NCI-H2196 (cell line): ENCODE results near the gene ZNF501.

ENCODE experiments used
- DNase-seq: peaks from one replicate; lab custom pipeline; 2025; ENCODE audit not compliant: unreplicated experiment; lab: John Stamatoyannopoulos, UW

ZNF501 gene

DNA sequence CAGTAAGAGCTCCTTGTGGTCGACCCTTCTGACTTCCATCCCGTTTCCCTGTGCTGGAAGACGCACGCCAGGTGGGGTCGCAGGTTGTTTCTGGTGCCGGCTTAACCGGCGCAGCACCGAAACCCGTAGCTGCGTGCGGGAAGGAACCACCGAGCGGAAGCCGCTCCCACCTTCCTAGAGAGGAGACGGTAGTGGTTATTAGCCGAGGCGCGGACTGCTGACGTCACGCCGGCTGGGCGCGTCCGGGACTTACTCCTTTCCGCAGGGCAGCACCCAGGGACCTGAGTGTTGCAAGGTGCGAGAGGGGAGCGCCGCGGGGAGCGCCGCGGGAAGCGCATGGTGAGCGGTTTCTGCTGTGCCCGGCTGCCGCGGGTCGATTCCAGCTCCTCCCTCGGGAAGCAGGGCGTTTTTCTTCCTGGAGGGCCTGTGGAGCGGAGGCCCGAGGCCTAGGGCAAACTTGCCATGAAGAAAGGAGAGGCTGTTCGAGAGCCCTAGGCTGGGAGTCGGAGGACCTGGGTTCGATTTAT lies at the start of gene ZNF501:
ZNF501 (plus strand) TSS at position 252 of the 527 bp plus-strand sequence. CDS start 4,787 bp downstream, outside the sequence.
- peak; percentile 78 for DNase-seq

DNA sequence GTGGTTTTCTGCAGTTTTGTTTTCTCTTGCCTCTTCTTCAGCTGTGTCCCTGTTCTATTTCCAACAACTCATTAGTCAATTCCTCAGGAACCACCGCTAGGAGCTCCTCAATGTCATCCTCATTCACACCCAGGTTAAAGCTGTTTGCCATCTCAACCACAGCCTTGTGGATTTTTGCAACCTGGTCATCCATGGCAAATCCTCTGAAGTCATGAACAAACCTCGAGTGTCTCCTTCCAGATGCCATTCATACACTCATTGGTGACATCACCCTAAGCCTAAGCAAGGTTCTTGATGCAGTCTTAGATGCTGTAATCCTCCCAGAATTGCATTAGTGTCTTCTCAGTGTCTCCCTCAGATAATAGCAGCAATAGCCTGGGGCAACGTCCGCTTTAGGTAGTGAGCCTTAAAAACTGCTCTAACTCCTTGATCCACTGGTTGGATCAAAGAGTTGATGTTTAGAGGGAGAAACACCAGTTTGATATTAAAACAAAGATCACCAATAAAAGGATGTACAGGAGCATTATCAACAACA lies 48.4 kb upstream of the ZNF501 start:
- no peak for DNase-seq

DNA sequence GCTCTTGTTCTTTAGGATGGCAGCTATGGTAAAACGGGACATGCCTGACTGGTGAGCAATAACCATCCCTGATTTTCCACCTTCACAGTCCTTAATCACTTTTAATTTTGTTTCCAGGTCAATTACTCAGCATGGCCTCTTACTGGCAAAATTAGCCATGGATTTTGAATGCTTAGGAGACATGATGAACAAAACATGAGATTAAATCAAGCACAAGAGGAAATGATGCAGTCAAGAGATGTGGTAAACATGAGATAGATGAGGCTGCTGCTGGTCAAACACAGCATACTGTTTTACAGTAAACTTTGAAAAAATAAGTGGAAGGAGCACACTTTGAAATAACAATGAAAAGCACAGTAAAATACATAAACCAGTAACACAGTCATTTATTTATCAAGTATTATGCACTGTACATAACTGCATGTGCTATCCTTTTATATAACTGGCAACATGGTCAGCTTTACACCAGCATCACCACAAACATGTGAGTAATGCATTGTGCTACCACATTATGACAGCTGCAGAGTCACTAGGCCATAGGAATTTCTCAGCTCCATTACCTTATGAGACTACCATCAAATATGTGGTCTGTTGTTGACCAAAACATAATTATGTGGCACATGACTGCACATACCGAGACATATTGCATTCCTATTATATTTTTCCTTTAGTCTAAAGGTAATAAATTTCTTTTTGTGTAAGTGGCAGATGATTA lies 47.1 kb upstream of the ZNF501 start:
- no peak for DNase-seq

DNA sequence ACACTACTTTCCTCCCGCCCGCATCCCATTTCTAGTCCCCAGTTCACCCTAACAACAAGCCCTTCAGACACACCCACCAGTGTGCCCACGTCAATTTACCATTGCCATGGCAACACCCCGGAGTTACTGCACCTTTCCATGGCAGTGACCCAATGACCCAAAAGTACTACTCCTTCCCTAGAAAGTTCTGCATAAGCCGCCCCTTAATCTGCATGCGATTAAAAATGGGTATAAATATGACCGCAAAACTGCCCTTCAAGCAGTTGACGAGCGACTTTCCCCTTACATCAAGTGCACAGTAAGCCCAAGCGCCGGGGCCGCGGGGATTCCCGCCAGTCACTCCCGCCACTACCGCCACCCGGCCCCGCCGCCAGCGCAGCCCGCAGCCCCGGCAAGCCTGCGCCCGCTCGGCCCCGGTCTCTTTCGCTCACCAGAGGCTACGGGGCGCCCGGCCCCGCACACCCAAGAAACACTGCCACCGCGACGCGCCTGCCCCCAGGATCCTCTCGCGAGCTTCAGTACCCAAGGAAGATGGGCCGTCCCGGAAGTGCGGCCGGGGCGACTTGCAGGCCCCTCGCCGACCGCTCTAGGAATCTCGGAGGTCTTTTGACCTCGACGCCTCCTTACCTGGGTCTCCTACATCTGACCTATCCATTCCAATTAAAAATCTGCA lies 44.2 kb upstream of the ZNF501 start:
- DNase-seq: no peak

DNA sequence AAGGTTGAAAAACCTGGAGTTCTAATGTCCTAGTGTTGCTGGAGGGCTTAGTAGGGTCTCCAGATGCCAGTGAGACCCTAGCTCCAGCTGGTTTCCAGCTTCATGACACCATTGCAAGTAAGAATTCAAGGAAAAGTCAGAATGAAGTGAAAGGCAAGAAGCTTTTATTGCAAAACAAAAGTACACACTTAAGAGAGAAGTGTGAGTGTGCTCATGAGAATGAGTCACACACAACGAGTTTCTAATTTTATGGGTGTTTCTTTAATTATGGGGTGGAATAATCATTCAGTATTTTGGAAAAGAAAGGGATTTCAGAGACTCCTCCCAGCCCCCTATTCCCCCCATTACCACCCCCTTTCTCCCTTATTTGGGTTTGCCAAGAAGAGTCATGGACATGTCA lies 41.5 kb upstream of the ZNF501 start:
- no peak for DNase-seq

DNA sequence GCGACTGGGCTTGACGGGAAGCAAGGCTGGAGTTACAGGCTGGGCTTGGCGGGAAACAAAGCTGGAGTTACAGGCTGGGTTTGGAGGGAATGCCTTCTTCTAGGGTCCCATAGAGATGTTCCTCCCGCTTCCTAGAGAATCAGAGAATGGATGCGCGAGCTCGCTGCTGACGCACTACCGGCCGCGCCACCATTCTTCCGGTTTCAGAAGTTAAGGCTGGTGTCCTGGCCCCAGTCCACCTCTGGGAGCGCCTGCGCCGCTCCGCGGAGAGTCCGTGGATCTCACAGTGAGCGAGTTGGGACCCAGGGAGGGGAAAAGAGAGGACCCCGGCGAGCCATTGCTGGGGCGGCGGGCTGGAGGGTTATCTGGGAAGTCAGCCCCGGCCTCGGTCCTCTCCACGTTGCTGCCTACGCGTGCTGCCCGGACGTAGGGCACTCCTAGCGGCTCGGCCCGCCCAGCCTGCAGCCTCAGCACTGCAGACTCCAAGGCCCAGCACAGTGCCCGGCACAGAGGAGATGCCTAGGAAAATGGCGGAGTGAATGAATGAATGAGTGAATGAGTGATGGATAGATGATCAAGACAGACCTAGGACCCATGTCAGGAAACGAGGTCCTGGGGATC lies 16.9 kb upstream of the ZNF501 start, which contains the start of gene ZNF502:
ZNF502 (plus strand) TSS at position 206 of the 621 bp plus-strand sequence. CDS start 7,602 bp downstream, outside the sequence.
- DNase-seq: no peak

DNA sequence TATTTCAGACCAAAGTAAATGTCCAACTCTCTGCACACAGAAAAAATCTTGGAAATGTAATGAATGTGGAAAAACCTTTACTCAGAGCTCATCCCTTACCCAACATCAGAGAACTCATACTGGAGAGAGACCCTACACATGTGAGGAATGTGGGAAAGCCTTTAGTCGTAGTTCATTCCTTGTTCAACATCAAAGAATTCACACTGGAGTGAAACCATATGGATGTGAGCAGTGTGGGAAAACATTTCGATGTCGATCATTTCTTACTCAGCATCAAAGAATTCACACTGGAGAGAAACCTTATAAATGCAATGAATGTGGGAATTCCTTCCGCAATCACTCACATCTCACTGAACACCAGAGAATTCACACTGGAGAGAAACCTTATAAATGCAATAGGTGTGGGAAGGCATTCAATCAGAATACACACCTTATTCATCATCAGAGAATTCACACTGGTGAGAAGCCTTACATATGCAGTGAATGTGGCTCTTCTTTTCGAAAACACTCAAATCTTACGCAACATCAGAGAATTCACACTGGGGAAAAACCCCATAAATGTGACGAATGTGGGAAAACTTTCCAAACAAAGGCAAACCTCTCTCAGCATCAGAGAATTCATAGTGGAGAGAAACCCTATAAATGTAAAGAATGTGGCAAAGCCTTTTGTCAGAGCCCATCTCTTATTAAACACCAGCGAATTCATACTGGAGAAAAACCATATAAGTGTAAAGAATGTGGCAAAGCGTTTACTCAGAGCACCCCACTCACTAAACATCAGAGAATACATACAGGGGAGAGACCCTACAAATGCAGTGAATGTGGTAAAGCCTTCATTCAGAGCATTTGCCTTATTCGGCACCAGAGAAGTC lies 8.0 kb upstream of the ZNF501 start:
- no peak for DNase-seq

DNA sequence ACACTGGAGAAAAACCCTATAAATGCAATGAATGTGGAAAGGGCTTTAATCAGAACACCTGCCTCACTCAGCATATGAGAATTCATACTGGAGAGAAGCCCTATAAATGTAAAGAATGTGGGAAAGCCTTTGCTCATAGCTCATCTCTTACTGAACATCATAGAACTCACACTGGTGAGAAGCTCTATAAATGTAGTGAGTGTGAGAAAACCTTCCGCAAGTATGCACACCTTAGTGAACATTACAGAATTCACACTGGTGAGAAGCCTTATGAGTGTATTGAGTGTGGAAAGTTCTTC lies 7.4 kb upstream of the ZNF501 start:
- DNase-seq: no peak

DNA sequence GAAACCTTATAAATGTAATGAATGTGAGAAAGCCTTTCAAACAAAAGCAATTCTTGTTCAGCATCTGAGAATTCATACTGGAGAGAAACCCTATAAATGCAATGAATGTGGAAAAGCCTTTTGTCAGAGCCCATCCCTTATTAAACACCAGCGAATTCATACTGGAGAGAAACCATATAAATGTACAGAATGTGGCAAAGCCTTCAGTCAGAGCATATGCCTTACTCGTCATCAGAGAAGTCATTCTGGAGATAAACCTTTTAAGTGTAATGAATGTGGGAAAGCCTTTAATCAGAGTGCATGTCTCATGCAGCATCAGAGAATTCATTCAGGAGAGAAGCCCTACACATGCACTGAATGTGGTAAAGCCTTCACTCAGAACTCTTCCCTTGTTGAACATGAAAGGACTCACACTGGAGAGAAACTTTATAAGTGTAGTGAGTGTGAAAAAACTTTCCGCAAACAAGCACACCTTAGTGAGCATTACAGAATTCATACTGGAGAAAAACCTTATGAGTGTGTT lies 5.3 kb downstream of the ZNF501 start:
- DNase-seq: no peak

DNA sequence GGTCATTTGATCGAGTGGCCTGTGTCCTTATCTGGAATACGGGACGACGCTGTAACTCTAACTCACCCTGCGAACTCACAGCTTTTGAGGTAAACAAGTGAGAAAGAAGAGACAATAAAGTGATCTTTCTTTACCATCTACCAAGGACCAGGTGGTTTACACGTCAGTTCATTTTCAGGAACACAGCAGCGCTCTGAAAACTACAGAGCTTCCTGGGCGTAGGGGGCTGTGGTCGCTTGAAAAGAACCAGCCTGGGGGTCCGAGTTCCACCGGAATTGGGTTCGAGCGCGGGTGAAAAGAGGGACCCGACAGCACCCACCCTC lies 31.6 kb downstream of the ZNF501 start:
- DNase-seq: no peak

DNA sequence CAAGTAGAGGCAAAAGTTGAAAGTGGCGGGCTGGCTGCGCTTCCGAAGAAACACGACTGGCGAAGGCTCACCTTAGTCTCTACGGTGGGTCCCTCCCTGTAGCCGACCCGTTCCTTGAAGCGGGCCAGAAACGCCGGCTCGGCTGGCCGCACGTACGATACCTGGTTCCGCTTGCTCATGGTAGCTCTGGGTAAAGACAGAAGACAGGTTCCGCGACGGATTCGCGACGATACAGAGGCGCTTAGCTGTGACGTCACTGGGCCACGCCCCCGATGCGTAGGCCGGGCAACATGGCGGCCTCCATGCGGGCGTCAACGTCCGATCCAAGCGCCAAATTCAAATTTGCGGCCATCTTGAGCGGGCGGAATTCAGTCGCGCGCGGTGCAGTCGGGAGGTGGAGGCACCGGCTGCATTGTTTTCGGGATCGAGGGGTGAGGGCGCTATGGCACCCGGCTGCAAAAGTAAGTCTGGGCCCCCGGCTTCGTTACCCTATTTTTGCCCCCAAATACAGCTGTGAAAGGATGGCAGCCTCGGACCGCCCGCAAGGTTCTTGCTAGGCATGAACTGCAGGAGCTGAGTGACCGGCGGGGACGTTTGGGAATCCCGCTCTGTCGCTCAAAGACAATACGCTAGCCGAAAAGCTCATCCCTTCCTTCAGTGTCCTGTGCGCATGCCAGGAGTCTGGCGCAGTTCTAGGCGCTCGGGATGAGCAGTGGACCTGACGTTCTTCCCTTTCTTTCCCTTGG lies 32.2 kb downstream of the ZNF501 start, which contains the start of the genes KIAA1143 and KIF15:
KIAA1143 (minus strand) TSS at position 196 of the 746 bp plus-strand sequence; CDS start at position 179, 17 bp downstream.
KIF15 (plus strand) TSS at position 371 of the 746 bp plus-strand sequence; CDS start at position 443, 72 bp downstream.
- DNase-seq: peak; percentile 89

DNA sequence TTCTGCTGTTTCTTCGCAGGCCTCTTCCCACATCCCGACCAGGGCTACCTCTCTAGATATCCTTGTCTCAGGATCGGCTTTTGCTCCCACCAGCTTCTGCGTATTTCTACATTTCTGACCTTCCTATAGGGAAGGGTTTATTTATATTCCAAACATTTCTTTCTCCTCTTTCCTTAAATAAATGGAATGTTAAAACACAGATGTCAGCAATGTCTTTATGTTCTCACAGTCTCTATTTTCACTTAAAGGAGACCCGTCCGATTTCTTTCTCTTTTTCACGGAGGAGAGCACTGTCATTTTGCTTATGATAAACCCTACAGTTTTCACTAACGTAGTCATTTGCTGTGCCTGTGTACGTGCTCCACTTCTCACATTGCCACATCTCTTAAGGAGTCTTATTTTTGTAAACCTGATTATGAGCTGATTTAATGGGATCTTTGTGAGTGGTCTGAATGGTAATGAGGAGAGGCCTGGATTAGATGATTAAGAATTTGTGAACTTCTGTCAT lies 32.8 kb downstream of the ZNF501 start:
- no peak for DNase-seq

DNA sequence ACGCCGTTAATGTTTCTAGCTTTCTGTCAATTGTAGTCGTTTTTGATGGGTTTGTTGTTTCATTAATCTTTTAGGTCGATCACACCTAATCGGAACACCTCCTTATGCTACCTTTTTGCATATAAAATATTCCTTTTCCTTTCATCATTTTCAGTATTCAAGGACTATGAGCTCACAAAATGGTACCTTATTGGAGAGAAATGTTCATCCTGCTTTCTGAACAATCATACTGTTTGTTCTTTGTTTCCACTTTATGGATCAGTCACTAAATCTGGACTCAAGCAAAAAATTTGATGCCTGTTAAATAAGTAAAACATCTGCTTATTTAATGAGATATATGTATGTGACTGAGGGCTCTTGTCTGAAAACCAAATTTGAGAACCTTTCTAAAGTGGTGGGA lies 33.3 kb downstream of the ZNF501 start:
- no peak for DNase-seq

DNA sequence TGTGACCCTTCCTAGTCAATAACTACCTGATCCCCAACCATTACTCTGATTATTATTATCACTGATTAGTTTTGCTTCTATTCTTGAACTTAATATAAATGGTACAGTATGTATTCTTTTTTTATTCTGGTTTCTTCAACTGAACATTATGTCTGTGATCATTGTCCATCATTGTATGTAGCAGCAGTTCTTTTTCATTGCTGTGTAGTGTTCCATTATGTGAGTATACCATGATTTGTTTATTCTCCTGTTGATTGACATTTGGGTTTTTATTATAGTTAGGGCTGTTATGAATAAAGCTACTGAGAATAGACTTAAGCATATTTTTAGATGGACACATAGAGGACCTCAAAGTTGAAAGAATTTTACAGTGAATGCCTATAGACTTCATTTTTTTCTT lies 34.8 kb downstream of the ZNF501 start:
- DNase-seq: no peak

DNA sequence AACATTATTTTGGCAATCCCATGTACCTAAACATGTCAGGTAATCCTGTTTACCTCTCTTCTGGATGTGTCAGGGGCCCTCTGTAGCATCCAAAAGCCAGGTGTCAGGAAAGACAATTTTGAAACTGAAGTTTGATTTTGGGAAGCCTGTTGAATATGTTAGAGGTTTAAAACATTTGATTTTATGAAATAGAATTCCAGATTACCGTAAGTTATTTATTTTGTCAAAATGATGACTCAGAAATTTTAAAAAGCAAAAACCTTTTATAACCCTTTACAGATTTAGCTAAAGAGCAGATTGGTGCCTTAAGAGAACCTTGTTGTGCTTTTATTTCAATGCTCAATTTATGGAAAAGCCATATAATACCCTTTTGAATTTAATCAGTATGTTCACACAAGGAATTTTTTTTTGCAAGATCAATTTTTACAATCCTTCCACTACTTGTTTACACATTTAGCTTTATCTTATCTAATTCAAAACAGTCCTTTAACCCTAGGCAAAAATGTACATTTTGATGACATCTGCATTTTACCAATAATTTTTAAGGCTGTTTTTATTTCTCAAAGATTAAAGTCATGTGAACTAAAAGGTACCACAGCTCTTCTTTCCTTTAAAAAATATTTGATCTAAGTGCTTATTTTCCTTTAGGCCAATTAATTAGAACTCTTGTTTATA lies 42.1 kb downstream of the ZNF501 start:
- DNase-seq: no peak

DNA sequence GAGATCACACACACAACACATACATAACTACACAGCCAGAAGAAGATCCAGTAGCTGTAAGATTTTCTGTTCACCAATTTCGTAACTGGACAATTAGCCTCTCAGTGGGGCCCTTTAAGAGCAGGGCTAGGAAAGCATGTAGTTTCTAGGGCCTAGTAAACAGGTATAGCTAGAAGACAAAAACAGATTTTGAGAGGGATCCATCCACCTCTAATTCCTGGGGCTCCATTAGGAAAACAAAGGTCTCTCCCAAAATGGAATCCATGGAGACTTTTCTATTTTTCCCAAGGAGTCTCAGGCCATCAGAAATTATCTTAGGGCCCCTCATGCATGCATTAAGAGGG lies 42.6 kb downstream of the ZNF501 start:
- no peak for DNase-seq

DNA sequence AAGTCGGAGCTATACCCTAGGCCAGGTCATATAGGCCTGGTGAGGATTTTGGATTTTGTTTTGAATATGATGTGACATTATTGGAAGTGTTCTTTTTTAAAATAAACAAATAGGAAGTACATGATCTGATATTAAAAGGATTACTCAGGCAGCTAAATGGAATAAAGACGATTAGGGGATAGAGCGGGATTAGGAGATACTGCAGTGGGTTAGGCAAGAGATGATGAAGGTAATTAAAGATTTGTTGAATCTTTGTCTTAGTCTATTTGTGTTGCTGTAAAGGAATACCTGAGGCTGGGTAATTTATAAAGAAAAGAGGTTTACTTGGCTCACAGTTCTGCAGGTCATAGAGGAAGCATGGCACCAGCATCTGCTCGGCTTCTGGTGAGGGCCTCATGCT lies 53.5 kb downstream of the ZNF501 start:
- DNase-seq: no peak
